ENCODE measurements around the gene IRAK1. TPM values are rescaled to one million over a fixed set of nuclear protein-coding genes. Genes with fewer than 3 reads are reported as not detected.

The IRAK1 gene
- total RNA-seq, 1 experiment from 2014 or later: 147 TPM

- peak; percentile 42 for DNase-seq (ENCODE audit: low spot score)
- intact Hi-C loops (cut with micrococcal nuclease; ENCODE audit: unreplicated experiment): no loop called here
- Histone ChIP-seq H3K27ac (ENCODE audit: low read depth, low read length, poor library complexity, severe bottlenecking) (peak overlapping the region; percentile 21), H3K4me3 (ENCODE audit: low read depth, low read length, poor library complexity, severe bottlenecking) (peak overlapping the region; percentile 86), H3K27me3 (replicated peaks; ENCODE audit: insufficient read depth, low read depth, low read length, poor library complexity) (no peaks in the 10 kb centered on the region), H3K36me3 (ENCODE audit: insufficient read depth, low read length, poor library complexity, severe bottlenecking) (peaks cover 5% of the 10 kb centered on the region), H3K9me3 (ENCODE audit: low read depth, low read length, poor library complexity, severe bottlenecking) (no peaks in the 10 kb centered on the region), H3K4me1 (ENCODE audit: insufficient read depth, low read length, poor library complexity, severe bottlenecking) (peaks cover 26% of the 10 kb centered on the region)
- POLR2A ChIA-PET (ENCODE audit: low non-redundant PET): no interaction called here
- TF ChIP-seq CTCF (conservative IDR thresholded peaks at IDR 0.05; ENCODE audit: low read depth, low read length) (0 out of 2 replicates have a peak, but pooled peaks have one; percentile 17), EZH2 (IDR thresholded peaks at IDR 0.05; ENCODE audit: borderline replicate concordance, low read depth, low read length, poor library complexity, severe bottlenecking) (no peak)
- CTCF ChIA-PET: no interaction called here
- BruUV-seq (replicated peaks): no TSS peak
These were observed 51.0 kb downstream of the IRAK1 start for GRCh38 chrX:153968754-153969124.

GRCh38 chrX:153968255-153968654 is 51.4 kb downstream of the IRAK1 start:
- ChIA-PET CTCF (interaction anchor here (0.8 kb wide), 1 partner anchor 21 kb away, joined by 3 read pairs; no protein-coding TSS in a partner anchor), POLR2A (ENCODE audit: low non-redundant PET) (no interaction called here)
- BruUV-seq (replicated peaks): no TSS peak
- Histone ChIP-seq H3K4me3 (ENCODE audit: low read depth, low read length, poor library complexity, severe bottlenecking) (peak overlapping the region; percentile 86), H3K27ac (ENCODE audit: low read depth, low read length, poor library complexity, severe bottlenecking) (peak overlapping the region; percentile 21), H3K4me1 (ENCODE audit: insufficient read depth, low read length, poor library complexity, severe bottlenecking) (peaks cover 22% of the 10 kb centered on the region), H3K27me3 (replicated peaks; ENCODE audit: insufficient read depth, low read depth, low read length, poor library complexity) (no peaks in the 10 kb centered on the region), H3K36me3 (ENCODE audit: insufficient read depth, low read length, poor library complexity, severe bottlenecking) (peaks cover 5% of the 10 kb centered on the region), H3K9me3 (ENCODE audit: low read depth, low read length, poor library complexity, severe bottlenecking) (no peaks in the 10 kb centered on the region)
- TF ChIP-seq CTCF (conservative IDR thresholded peaks at IDR 0.05; ENCODE audit: low read depth, low read length) (no peak), EZH2 (IDR thresholded peaks at IDR 0.05; ENCODE audit: borderline replicate concordance, low read depth, low read length, poor library complexity, severe bottlenecking) (no peak)
- intact Hi-C loops (cut with micrococcal nuclease; ENCODE audit: unreplicated experiment): no loop called here
- no peak for DNase-seq (ENCODE audit: low spot score)

GRCh38 chrX:153967536-153968224 is 52.0 kb downstream of the IRAK1 start:
- intact Hi-C loops (cut with micrococcal nuclease; ENCODE audit: unreplicated experiment): no loop called here
- BruUV-seq (replicated peaks): TSS peak; percentile 4
- H3K27ac ChIP-seq (ENCODE audit: low read depth, low read length, poor library complexity, severe bottlenecking): peak overlapping the region; percentile 19

More at GRCh38 chrX:153967536-153968224, 52.0 kb downstream of the IRAK1 start:
- POLR2A ChIA-PET (ENCODE audit: low non-redundant PET): interaction anchor here (0.6 to 1.2 kb wide), 2 partner anchors 17 to 148 kb away, joined by 3 to 8 read pairs; no protein-coding TSS in a partner anchor
- TF ChIP-seq CTCF (conservative IDR thresholded peaks at IDR 0.05; ENCODE audit: low read depth, low read length): no peak
- no peak for TF ChIP-seq EZH2 (IDR thresholded peaks at IDR 0.05; ENCODE audit: borderline replicate concordance, low read depth, low read length, poor library complexity, severe bottlenecking)
- no peaks in the 10 kb centered on the region for H3K9me3 ChIP-seq (ENCODE audit: low read depth, low read length, poor library complexity, severe bottlenecking)
- peaks cover 19% of the 10 kb centered on the region for H3K4me1 ChIP-seq (ENCODE audit: insufficient read depth, low read length, poor library complexity, severe bottlenecking)
- H3K4me3 ChIP-seq (ENCODE audit: low read depth, low read length, poor library complexity, severe bottlenecking): peak overlapping the region; percentile 86
- H3K36me3 ChIP-seq (ENCODE audit: insufficient read depth, low read length, poor library complexity, severe bottlenecking): peaks cover 10% of the 10 kb centered on the region
- CTCF ChIA-PET: interaction anchor here (0.5 to 0.8 kb wide), 2 partner anchors 21 to 22 kb away, joined by 3 to 7 read pairs; no protein-coding TSS in a partner anchor
- DNase-seq (ENCODE audit: low spot score): no peak
- H3K27me3 ChIP-seq (replicated peaks; ENCODE audit: insufficient read depth, low read depth, low read length, poor library complexity): no peaks in the 10 kb centered on the region
